H9 (cell line): ENCODE data around the gene HECW1. TPM values are rescaled to one million over a fixed set of nuclear protein-coding genes. Genes with fewer than 3 reads are reported as not detected.

Experiments
- DNase-seq: peaks from one replicate; pipeline ENCODE4 v3.0.0-alpha.2; 2017
- H2AFZ ChIP-seq: one replicate; pipeline ENCODE4 v1.6.1; 2013; ENCODE audit warnings: mild to moderate bottlenecking, low read length, control low read depth, moderate library complexity
- H2AK5ac ChIP-seq: 2 replicates; pipeline ENCODE4 v1.6.1; 2013; ENCODE audit warnings: low read length, control low read depth, mixed read lengths; ENCODE audit not compliant: insufficient read length
- H2BK120ac ChIP-seq: one replicate; pipeline ENCODE4 v1.6.1; 2013; ENCODE audit warnings: low read depth, mild to moderate bottlenecking, low read length, control low read depth, inconsistent platforms; ENCODE audit not compliant: poor library complexity, severe bottlenecking
- H2BK12ac ChIP-seq: 2 replicates; pipeline ENCODE4 v1.6.1; 2013; ENCODE audit warnings: low read length, control low read depth, mixed read lengths, low read depth; ENCODE audit not compliant: insufficient read length
- H2BK15ac ChIP-seq: 2 replicates; pipeline ENCODE4 v1.6.1; 2013; ENCODE audit warnings: low read depth, low read length, control low read depth
- H2BK20ac ChIP-seq: one replicate; pipeline ENCODE4 v1.6.1; 2013; ENCODE audit warnings: low read depth, mild to moderate bottlenecking, low read length, control low read depth, inconsistent platforms; ENCODE audit not compliant: poor library complexity, severe bottlenecking
- H2BK5ac ChIP-seq: 2 replicates; pipeline ENCODE4 v1.6.1; 2013; ENCODE audit warnings: low read length, control low read depth, mixed read lengths; ENCODE audit not compliant: insufficient read length
- H3K14ac ChIP-seq: 2 replicates; pipeline ENCODE4 v1.6.1; 2013; ENCODE audit warnings: low read length, control low read depth; ENCODE audit not compliant: insufficient read depth
- H3K18ac ChIP-seq: 2 replicates; pipeline ENCODE4 v1.6.1; 2013; ENCODE audit warnings: low read depth, mild to moderate bottlenecking, mixed read lengths, low read length, control low read depth; ENCODE audit not compliant: insufficient read length
- H3K23ac ChIP-seq: 2 replicates; pipeline ENCODE4 v1.6.1; 2013; ENCODE audit warnings: low read length, control low read depth, mixed read lengths, low read depth; ENCODE audit not compliant: insufficient read length
- H3K23me2 ChIP-seq: 2 replicates; pipeline ENCODE4 v1.6.1; 2013; ENCODE audit warnings: low read depth, mild to moderate bottlenecking, mixed read lengths, low read length, control low read depth; ENCODE audit not compliant: insufficient read length, poor library complexity, severe bottlenecking
- H3K27ac ChIP-seq: 2 replicates; pipeline ENCODE4 v1.5.1; 2013; ENCODE audit warnings: low read length, control low read depth, mixed read lengths, low read depth; ENCODE audit not compliant: insufficient read length
- H3K27me3 ChIP-seq: 2 replicates; pipeline ENCODE4 v1.6.1; 2013; ENCODE audit warnings: low read length, control low read depth, inconsistent platforms; ENCODE audit not compliant: insufficient read depth
- H3K4ac ChIP-seq: 2 replicates; pipeline ENCODE4 v1.6.1; 2013; ENCODE audit warnings: low read depth, mild to moderate bottlenecking, control low read depth, inconsistent platforms, low read length, moderate library complexity
- H3K4me1 ChIP-seq: 2 replicates; pipeline ENCODE4 v1.6.1; 2013; ENCODE audit warnings: low read length, control low read depth, inconsistent platforms; ENCODE audit not compliant: insufficient read depth
- H3K4me2 ChIP-seq: 2 replicates; pipeline ENCODE4 v1.6.1; 2013; ENCODE audit warnings: low read length, control low read depth, mixed read lengths; ENCODE audit not compliant: insufficient read length, insufficient read depth
- H3K56ac ChIP-seq: 2 replicates; pipeline ENCODE4 v1.6.1; 2013; ENCODE audit warnings: low read depth, mild to moderate bottlenecking, mixed read lengths, low read length, control low read depth; ENCODE audit not compliant: insufficient read length
- H3K79me1 ChIP-seq: 2 replicates; pipeline ENCODE4 v1.6.1; 2013; ENCODE audit warnings: low read depth, mild to moderate bottlenecking, moderate library complexity, low read length, control low read depth, inconsistent platforms; ENCODE audit not compliant: insufficient read depth, poor library complexity, severe bottlenecking
- H3K79me2 ChIP-seq: 2 replicates; pipeline ENCODE4 v1.6.1; 2013; ENCODE audit warnings: low read length, control low read depth, inconsistent platforms; ENCODE audit not compliant: insufficient read depth
- H3K9ac ChIP-seq: 2 replicates; pipeline ENCODE4 v1.6.1; 2013; ENCODE audit warnings: low read length, control low read depth, mixed read lengths; ENCODE audit not compliant: insufficient read length; ENCODE audit errors: extremely low read depth
- H3K9me3 ChIP-seq: one replicate; pipeline ENCODE4 v1.6.1; 2013; ENCODE audit warnings: low read depth, low read length, inconsistent platforms; ENCODE audit not compliant: control insufficient read depth
- H3T11ph ChIP-seq: one replicate; pipeline ENCODE4 v1.6.1; 2013; ENCODE audit warnings: mild to moderate bottlenecking, low read length, control low read depth, inconsistent platforms
- H4K20me1 ChIP-seq: one replicate; pipeline ENCODE4 v1.6.1; 2013; ENCODE audit not compliant: control insufficient read depth, insufficient read length, insufficient read depth
- H4K5ac ChIP-seq: 2 replicates; pipeline ENCODE4 v1.6.1; 2013; ENCODE audit warnings: low read depth, mild to moderate bottlenecking, mixed read lengths, low read length, control low read depth; ENCODE audit not compliant: insufficient read length
- H4K8ac ChIP-seq: replicated peaks from 2 replicates; pipeline ENCODE4 v1.6.1; 2013; ENCODE audit warnings: low read length, control low read depth, mixed read lengths, low read depth; ENCODE audit not compliant: insufficient read length
- H4K91ac ChIP-seq: 2 replicates; pipeline ENCODE4 v1.6.1; 2013; ENCODE audit warnings: low read depth, mild to moderate bottlenecking, moderate library complexity, mixed read lengths, low read length, control low read depth; ENCODE audit not compliant: insufficient read length
- H3K27ac Mint-ChIP-seq, 3 experiments: 2 replicates in 2 of 3; 3 replicates in 1 of 3; pipeline ENCODE4 v1.8.0; 2020 to 2021; ENCODE audit warnings: mixed read lengths in 3 of 3, mild to moderate bottlenecking in 1 of 3, moderate library complexity in 1 of 3
- H3K27me3 Mint-ChIP-seq: 2 replicates; pipeline ENCODE4 v1.8.0; 2021; ENCODE audit warnings: low read depth, mild to moderate bottlenecking, moderate library complexity, mixed read lengths
- H3K36me3 Mint-ChIP-seq, 3 experiments: 2 replicates in 2 of 3; 3 replicates in 1 of 3; pipeline ENCODE4 v1.8.0; 2020 to 2021; ENCODE audit warnings: low read depth in 3 of 3, mixed read lengths in 3 of 3; ENCODE audit not compliant: insufficient read depth in 1 of 3
- H3K4me1 Mint-ChIP-seq, 2 experiments: 2 replicates each; pipeline ENCODE4 v1.8.0; 2020; ENCODE audit warnings: mixed read lengths in 2 of 2
- H3K4me3 Mint-ChIP-seq, 2 experiments: 2 replicates in 1 of 2; 3 replicates in 1 of 2; pipeline ENCODE4 v1.8.0; 2020 to 2021; ENCODE audit warnings: mild to moderate bottlenecking in 2 of 2, mixed read lengths in 2 of 2, moderate library complexity in 1 of 2
- H3K9me3 Mint-ChIP-seq, 2 experiments: 2 replicates in 1 of 2; 3 replicates in 1 of 2; pipeline ENCODE4 v1.8.0; 2020; ENCODE audit warnings: mild to moderate bottlenecking in 2 of 2, mixed read lengths in 2 of 2, moderate library complexity in 1 of 2
- WGBS: extraction: QIAGEN DNeasy Blood & Tissue Kit; methylation state at CpG from one replicate; pipeline ENCODE4 v1.1.7; 2013; ENCODE audit warnings: missing lambda C conversion rate, low lambda C conversion rate, mixed read lengths; ENCODE audit not compliant: insufficient read length; ENCODE audit errors: extremely low coverage; 5-methylcytosine and 5-hydroxymethylcytosine counted together
- total RNA-seq: library from RNA; stranded (reverse); gene quantifications from 2 replicates; pipeline ENCODE4 v1.2.1, GENCODE V29; 2021
- TF ChIP-seq, protein P1 (sequence below): fragments of 200-600 bp; sonication (generic); conservative IDR thresholded peaks from 3 replicates; pipeline ENCODE4 v1.8.0; 2021; ENCODE audit warnings: antibody characterized with exemption, mild to moderate bottlenecking

Gene HECW1
- total RNA-seq, 1 experiment from 2014 or later = 5.0 TPM

DNA sequence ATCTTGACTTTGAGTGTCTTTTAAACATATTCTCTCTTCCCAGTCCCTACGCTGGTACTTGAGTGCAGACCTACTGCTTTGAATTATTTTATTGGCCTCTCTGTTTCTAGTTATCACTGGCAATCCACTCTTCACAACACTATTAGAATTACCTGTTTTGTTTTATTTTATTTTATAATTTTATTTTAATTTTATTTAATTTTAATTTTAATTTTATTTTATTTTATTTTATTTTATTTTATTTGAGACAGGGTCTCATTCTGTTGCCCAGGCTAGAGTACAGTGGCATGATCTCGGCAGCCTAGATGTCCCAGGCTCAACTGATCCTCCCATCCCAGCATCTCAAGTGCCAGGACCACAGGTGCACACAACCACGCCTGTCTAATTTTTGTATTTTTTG is 477.3 kb downstream of the HECW1 start:
- no peaks in the 10 kb centered on the region for H3K9me3 Mint-ChIP-seq
- Histone ChIP-seq H2AK5ac (no peak overlapping the region), H3K9ac (no peak overlapping the region), H3K27me3 (no peaks in the 10 kb centered on the region), H3K79me1 (no peaks in the 10 kb centered on the region), H2BK120ac (no peak overlapping the region), H3K14ac (no peak overlapping the region), H2BK12ac (no peak overlapping the region), H2BK20ac (no peak overlapping the region), H3K4ac (no peak overlapping the region), H4K91ac (no peak overlapping the region), H4K20me1 (no peaks in the 10 kb centered on the region), H3K18ac (no peak overlapping the region), H3K27ac (no peak overlapping the region), H3K56ac (no peak overlapping the region), H4K5ac (no peak overlapping the region), H2AFZ (no peak overlapping the region), H4K8ac (no peak overlapping the region), H2BK15ac (no peak overlapping the region), H3K23ac (no peak overlapping the region), H3K9me3 (no peaks in the 10 kb centered on the region), H3T11ph (no peak overlapping the region), H3K23me2 (no peaks in the 10 kb centered on the region), H2BK5ac (no peak overlapping the region), H3K4me1 (peaks cover 3% of the 10 kb centered on the region; the same call in 1 of the 2 replicates), H3K79me2 (peaks cover 4% of the 10 kb centered on the region; the same call in 1 of the 2 replicates), H3K4me2 (no peak overlapping the region)
- TF ChIP-seq, protein P1, sequence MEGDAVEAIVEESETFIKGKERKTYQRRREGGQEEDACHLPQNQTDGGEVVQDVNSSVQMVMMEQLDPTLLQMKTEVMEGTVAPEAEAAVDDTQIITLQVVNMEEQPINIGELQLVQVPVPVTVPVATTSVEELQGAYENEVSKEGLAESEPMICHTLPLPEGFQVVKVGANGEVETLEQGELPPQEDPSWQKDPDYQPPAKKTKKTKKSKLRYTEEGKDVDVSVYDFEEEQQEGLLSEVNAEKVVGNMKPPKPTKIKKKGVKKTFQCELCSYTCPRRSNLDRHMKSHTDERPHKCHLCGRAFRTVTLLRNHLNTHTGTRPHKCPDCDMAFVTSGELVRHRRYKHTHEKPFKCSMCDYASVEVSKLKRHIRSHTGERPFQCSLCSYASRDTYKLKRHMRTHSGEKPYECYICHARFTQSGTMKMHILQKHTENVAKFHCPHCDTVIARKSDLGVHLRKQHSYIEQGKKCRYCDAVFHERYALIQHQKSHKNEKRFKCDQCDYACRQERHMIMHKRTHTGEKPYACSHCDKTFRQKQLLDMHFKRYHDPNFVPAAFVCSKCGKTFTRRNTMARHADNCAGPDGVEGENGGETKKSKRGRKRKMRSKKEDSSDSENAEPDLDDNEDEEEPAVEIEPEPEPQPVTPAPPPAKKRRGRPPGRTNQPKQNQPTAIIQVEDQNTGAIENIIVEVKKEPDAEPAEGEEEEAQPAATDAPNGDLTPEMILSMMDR = no peak
- H3K27ac Mint-ChIP-seq = no peak overlapping the region
- no CpG with 5 or more reads among the region's 3 CpGs for WGBS
- H3K4me1 Mint-ChIP-seq = peaks cover 13 to 21% of the 10 kb centered on the region in 2 experiments
- no peak overlapping the region for H3K4me3 Mint-ChIP-seq
- no peak for DNase-seq
- H3K36me3 Mint-ChIP-seq = no peaks in the 10 kb centered on the region
- peaks cover 1% of the 10 kb centered on the region; the same call in 1 of the 2 replicates for H3K27me3 Mint-ChIP-seq
